NCI-H460 (cell line): Measurements from ENCODE around the gene COPS7A. TPM values are rescaled to one million over a fixed set of nuclear protein-coding genes. Genes with fewer than 3 reads are reported as not detected.

Source experiments
- DNase-seq: peaks from one replicate; pipeline ENCODE4 v3.0.0-alpha.2; 2016; ENCODE audit warnings: low read depth; ENCODE audit errors: extremely low read depth
- small RNA-seq, 2 experiments: library from RNA; depleted of rRNA; stranded (forward); fragments of <200 nt; gene quantifications; one replicate each; pipeline ENCODE3, GENCODE V24; 2014
- total RNA-seq: library from RNA; depleted of rRNA; stranded (reverse); fragments of >200 nt; shearing (Covaris generic); gene quantifications from 2 replicates; pipeline ENCODE4 v1.2.3, GENCODE V29; 2014; rRNA removed

The COPS7A gene
- total RNA-seq, 1 experiment from 2014 or later, result 75.2 TPM

DNA sequence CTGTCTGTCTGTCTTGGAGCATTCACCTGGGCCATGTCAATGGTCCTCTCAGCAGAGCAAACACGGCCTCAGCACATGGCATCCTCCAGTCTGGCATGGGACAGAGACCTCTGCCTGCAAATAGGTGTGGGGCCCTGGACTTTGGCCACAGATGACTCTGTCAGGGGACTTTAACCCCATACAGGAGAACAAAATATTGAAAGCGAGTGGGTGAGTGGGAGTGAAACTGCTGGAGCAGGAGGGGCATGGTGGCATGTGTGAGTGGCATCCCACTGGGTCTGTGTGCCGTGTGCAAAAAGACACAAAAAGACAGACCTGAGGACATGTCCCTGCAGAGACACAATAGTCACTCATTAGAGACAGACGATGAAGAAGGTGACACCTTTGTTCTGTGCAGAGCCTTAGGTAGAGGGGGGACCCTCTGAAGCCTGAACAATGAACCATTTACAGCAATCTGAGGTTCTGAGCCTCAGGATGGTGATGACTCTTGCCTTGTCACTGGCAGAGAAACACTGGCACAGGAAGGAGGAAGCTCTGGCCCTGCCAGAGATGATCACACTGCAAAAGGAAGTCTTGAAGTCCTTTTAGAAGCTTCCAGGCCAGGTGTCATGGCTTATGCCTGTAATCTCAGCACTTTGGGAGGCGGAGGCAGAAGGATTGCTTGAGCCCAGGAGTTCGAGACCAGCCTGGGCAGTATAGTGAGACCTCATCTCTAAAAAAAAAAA, 56.0 kb downstream of the COPS7A start:
- DNase-seq, result no peak

DNA sequence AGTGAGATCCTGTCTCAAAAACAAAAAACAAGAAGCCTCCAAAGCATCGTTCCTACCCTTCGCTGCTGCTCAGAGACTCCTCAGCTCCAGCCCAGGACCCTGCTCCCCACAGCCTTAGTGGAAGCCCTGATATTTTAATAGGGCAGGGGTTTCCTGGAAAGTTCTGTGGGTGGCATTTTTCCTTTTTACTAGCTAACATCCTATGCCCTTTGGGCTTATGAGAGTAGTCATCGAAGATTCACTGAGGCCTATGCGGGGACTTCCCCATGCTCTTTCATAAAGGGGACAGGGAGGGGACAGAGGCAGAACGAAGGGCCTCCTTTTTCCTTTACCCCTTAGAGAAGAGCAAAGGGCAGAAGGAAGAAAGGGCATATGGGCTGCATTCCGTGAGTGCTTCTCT, 56.7 kb downstream of the COPS7A start:
- no peak for DNase-seq

Small RNAs within 50 kb of the gene (small RNA-seq; reads per million reads assigned to genes)
- 0 reads per million in 2 experiments for gene RNU6-781P

Other genes with a start within 250 kb of the COPS7A start
- gene MRPL51, start 230.8 kb upstream of the COPS7A start, total RNA-seq, result 150 and 183 TPM in 2 replicates
- 60.2 and 68.4 TPM in 2 replicates for gene NCAPD2, start 229.9 kb upstream of the COPS7A start, total RNA-seq
- 9,568 and 10,591 TPM in 2 replicates for gene GAPDH, start 189.5 kb upstream of the COPS7A start, total RNA-seq
- gene IFFO1, start 168.0 kb upstream of the COPS7A start, total RNA-seq, result 0.15 TPM in 1 of 2 replicates, not detected in the other
- gene NOP2, start 155.8 kb upstream of the COPS7A start, total RNA-seq, result 54.0 and 58.2 TPM in 2 replicates
- gene CHD4, start 116.7 kb upstream of the COPS7A start, total RNA-seq, result 67.0 and 83.8 TPM in 2 replicates
- gene LPAR5, start 88.1 kb upstream of the COPS7A start, total RNA-seq, result not detected in 2 replicates
- gene ACRBP, start 76.6 kb upstream of the COPS7A start, total RNA-seq, result 0.40 TPM in 1 of 2 replicates, not detected in the other
- 16.3 and 17.6 TPM in 2 replicates for gene ING4, start 60.9 kb upstream of the COPS7A start, total RNA-seq
- gene ZNF384, start 34.7 kb upstream of the COPS7A start, total RNA-seq, result 14.7 and 18.9 TPM in 2 replicates
- not detected in 2 replicates for gene PIANP, start 23.2 kb upstream of the COPS7A start, total RNA-seq
- gene MLF2, start 29.1 kb downstream of the COPS7A start, total RNA-seq, result 96.3 and 98.8 TPM in 2 replicates
- 116 and 158 TPM in 2 replicates for gene PTMS, start 42.3 kb downstream of the COPS7A start, total RNA-seq
- gene LAG3, start 48.5 kb downstream of the COPS7A start, total RNA-seq, result 0.25 TPM in 1 of 2 replicates, not detected in the other
- not detected in 2 replicates for gene CD4, start 65.5 kb downstream of the COPS7A start, total RNA-seq
- 0.61 and 0.94 TPM in 2 replicates for gene GPR162, start 97.8 kb downstream of the COPS7A start, total RNA-seq
- 16.4 and 16.8 TPM in 2 replicates for gene P3H3, start 104.4 kb downstream of the COPS7A start, total RNA-seq
- 1.5 and 2.3 TPM in 2 replicates for gene GNB3, start 116.9 kb downstream of the COPS7A start, total RNA-seq
- gene CDCA3, start 127.2 kb downstream of the COPS7A start, total RNA-seq, result 31.6 and 33.4 TPM in 2 replicates
- 30.7 and 33.5 TPM in 2 replicates for gene USP5, start 128.1 kb downstream of the COPS7A start, total RNA-seq
- 885 and 1,221 TPM in 2 replicates for gene TPI1, start 143.5 kb downstream of the COPS7A start, total RNA-seq
- 8.1 and 9.1 TPM in 2 replicates for gene SPSB2, start 149.3 kb downstream of the COPS7A start, total RNA-seq
- 11.9 and 12.7 TPM in 2 replicates for gene LRRC23, start 180.8 kb downstream of the COPS7A start, total RNA-seq
- 12.4 and 13.2 TPM in 2 replicates for gene ENO2, start 190.5 kb downstream of the COPS7A start, total RNA-seq
- gene ATN1, start 203.9 kb downstream of the COPS7A start, total RNA-seq, result 6.6 and 10.5 TPM in 2 replicates
- gene RNU7-1, start 219.8 kb downstream of the COPS7A start, total RNA-seq, result not detected in 2 replicates
- 127 and 130 TPM in 2 replicates for gene C12orf57, start 220.0 kb downstream of the COPS7A start, total RNA-seq
- 3.4 and 5.4 TPM in 2 replicates for gene PTPN6, start 227.3 kb downstream of the COPS7A start, total RNA-seq
- gene PHB2, start 246.6 kb downstream of the COPS7A start, total RNA-seq, result 277 and 299 TPM in 2 replicates
- 47.5 and 52.5 TPM in 2 replicates for gene EMG1, start 246.9 kb downstream of the COPS7A start, total RNA-seq